Measurements from ENCODE around the gene FGD1.
"Not testable (repeated sequence)": the region's sequence is repeated elsewhere in the genome, so short reads cannot be mapped to it uniquely, and the experiment has no call there.

The FGD1 gene

GRCh38 chrX:54495814-54496516 is at the start of gene FGD1:
FGD1 (minus strand) TSS chrX:54496234; CDS start chrX:54495432, 802 bp downstream.
- peak; percentile 30 for DNase-seq

GRCh38 chrX:54542239-54542638 is 46.2 kb upstream of the FGD1 start:
- DNase-seq = not testable (repeated sequence)

GRCh38 chrX:54540289-54540688 is 44.3 kb upstream of the FGD1 start:
- DNase-seq = no peak

DNA sequence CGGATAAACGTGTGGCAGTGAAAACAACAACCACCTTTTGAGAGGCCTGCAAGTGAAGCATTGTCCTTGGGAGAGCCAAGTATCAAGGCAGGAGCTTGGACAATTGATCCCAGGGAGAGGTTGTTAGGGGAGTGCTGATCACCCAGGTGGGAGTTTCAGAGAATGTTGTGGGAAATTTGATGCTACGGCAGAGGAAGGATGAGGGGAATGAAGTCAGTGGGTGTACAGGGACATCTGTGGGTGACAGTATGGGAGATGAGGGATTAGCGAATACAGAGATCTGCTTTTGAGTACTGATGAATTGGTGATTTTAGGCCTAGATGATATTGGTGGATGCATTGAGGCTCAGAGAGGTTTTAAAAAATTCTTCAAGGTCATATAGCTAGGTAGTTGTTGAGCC is 38.2 kb upstream of the FGD1 start:
- DNase-seq = no peak

GRCh38 chrX:54530357-54530900 is 34.4 kb upstream of the FGD1 start:
- no peak for DNase-seq

GRCh38 chrX:54529552-54530356 is 33.7 kb upstream of the FGD1 start, which contains the start of gene GNL3L:
GNL3L (plus strand) TSS chrX:54530219; CDS start chrX:54532567, 2,348 bp downstream.
- peak; percentile 28 for DNase-seq

DNA sequence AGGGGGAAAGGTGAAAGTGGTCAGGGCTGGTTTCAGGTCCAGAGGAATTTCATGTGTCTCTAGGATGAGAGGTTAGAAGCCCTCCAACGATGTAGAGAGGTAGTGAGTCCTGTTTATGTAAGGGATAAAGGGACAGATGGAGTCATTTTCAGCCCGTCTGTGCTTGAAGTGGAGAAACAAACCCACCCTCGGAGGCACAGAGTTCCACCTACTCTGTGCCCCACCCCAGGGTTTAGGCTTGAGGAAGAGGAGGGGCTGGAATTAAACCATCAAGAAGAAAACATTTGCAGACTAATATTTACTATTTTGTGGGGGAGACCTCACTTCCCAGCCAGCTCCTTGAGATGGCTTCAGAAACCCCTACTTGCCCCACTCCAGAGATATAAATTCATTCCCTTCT is 33.1 kb upstream of the FGD1 start:
- no peak for DNase-seq

DNA sequence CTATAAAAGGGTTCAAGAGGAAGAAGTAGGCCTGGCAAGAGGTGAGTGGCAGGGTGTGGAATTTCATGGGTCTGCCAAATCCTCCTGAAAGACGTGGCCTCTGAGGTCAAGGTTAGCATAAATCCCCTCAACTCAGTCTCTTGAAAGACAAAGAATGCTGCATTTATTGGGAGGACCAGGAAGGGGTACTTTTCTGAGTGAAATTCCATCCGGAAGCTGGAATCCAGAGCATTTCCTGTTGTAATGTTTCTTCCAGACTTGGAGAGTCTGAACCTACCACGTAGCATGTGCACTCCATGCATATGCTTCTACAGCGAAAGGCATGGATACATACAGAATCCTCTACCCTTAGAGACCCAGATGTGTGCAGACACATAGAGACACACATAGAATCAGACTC is 13.4 kb upstream of the FGD1 start:
- no peak for DNase-seq

- no peak for DNase-seq
These were observed 902 bp upstream of the FGD1 start for GRCh38 chrX:54496936-54497335.

GRCh38 chrX:54496517-54496852 is 451 bp upstream of the FGD1 start:
- no peak for DNase-seq

DNA sequence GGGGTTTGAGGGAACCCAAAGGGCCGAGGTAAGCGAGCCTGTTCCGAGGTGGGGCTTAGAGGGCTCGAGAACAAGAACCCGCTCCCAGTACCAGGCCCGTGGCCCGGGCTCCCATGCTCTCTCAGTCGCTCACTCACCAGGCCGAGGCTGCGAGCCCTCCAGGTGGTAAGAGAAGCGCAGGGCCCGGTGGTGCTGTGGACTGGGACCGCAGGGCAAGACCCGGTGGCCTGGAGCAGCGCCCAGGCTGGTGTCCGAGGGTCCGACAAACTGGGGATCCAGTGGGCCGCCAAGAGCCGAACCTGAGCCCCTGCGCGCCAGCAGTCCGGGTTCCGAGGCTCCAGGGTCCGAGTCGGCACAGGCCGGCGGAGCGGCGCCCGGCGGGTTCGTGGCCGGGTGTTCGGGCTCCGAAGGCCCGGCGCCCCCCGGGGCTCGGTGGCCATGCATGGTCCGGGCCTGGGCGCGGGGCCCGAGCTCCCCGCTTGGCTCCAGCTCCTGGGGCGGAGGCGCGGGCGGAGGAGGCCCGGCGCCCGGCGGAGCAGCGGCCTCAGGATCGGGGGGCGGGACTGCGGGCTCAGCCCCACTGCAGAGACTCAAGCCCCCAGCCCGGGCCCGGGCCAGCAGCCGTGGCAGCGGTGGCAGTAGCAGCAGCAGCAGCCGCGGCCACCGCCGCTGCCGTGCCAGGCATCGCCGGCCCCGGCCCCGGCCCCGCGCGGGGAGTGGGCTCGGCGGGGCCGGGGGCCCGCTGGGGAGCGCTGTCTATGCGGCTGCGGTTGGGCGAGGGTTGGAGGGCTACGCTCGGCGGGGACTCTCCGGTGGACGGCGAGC is 833 bp downstream of the FGD1 start:
- DNase-seq = no peak

- no peak for DNase-seq
These were observed 1.7 kb downstream of the FGD1 start for GRCh38 chrX:54494166-54494988.

DNA sequence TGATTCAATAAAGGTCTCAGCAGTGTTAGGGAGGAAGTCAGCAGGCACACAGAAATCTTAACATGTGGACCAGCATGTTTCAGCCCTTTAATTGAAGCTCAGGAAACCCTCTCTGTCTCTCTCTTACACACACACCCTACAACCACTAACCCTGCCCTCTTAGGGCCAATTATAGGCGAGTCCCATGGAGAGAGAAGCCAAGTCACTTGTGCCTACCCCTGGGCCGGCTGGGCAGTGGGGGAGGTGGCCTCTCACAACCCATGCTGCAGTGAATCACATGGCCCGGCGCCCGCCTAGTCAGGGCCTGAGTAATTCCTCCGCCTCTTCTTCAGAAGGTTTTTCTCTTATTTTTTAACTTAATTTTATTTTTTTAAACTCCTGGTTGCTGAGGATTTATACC is 3.7 kb downstream of the FGD1 start:
- DNase-seq = no peak

DNA sequence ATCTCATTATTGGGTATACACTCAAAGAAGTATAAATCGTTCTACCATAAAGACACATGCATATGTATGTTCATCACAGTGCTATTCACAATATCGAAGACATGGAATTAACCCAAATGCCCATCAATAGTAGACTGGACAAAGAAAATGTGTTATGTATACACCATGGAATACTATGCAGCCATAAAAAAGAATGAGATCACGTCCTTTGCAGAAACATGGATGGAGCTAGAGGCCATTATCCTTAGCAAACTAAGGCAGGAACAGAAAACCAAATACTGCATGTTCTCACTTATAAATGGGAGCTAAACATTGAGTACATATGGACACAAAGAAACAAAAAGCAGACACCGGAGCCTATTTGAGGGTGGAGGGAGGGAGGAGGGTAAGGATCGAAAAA is 6.2 kb downstream of the FGD1 start:
- not testable (repeated sequence) for DNase-seq

- no peak for DNase-seq
These were observed 11.4 kb downstream of the FGD1 start for GRCh38 chrX:54484666-54485065.

GRCh38 chrX:54483946-54484345 is 12.1 kb downstream of the FGD1 start:
- DNase-seq = no peak

DNA sequence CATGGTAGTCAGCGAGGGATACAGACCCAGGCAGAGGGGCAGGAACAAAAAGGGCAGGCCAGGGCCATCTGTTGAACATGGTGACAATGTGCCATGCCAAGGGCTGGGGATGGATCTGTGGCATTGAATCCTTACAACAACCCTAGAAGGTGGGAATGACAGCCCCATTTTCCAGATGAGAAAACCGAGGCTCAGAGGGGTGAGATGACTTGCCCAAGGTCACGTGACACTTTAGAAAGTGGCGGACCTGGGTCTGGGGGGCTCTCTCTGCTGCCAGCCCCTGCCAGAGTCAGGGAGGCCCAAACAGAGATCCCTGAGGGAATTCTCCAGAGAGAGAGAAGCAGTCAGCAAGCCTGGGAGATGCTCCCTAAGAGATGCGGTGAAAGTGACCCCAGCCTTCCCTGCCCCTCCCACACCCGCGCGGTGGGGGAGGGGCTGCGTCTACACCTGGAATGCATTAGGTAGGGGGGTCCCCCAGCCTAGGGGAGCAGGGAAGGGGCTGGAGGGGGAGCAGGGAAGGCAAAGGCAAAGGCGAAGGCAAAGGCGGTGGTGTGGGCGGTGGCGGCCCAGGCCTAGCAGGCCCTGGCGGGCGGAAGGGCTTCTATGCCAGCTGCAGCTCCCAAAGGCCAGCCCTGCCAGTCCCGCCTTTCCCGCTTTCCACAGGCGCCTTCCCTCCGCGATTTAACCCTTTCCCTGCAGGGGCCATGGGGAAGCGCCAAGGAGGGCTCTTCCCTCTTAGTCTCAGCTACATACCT is 13.0 kb downstream of the FGD1 start:
- no peak for DNase-seq

DNA sequence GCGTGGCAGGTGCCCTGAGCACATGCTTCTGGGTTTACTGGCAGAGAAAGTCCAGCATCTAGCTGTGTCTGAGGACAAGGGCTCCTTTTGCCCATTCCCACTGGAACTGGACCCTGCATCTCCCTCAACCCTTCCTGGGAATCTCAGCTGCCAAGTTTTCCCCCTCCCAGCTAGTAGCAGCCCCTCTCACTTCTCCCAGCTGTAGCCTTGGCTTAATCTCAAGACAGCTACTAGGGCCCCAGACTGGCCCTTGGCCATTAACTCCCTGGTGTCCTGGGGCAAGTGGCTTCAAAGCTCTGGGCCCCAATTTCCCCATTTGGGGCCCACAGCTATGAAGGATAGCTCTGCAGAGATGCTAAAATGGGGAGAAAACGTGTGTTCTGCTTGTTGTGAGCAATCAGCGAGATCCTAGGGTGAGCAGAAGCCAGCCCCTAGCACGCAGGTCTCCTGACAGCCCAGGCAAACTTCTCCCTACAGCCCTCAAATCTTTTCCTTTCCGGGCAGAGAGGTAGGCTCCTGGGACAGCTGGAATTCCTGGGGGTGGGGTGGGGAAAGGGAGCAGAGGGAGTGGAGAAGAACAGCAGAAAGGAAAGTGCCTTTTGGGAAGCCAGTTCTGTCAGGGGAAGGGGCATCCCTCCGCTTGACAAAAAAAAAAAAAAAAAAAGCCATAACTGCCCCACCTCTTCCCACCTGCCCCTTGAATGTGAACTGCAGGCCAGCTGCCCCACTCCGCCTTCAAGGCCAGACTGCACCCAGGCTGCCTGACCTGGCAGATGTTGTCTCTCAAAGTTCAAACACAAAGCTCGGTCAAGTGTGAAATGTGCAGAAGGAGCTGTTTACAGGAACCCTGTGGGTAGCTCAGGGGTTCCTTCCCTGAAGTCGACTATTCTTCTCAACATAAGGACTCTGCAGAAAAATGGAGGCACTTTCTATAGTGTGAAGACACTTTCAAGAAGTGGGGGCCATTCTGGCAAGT is 16.6 kb downstream of the FGD1 start:
- no peak for DNase-seq

DNA sequence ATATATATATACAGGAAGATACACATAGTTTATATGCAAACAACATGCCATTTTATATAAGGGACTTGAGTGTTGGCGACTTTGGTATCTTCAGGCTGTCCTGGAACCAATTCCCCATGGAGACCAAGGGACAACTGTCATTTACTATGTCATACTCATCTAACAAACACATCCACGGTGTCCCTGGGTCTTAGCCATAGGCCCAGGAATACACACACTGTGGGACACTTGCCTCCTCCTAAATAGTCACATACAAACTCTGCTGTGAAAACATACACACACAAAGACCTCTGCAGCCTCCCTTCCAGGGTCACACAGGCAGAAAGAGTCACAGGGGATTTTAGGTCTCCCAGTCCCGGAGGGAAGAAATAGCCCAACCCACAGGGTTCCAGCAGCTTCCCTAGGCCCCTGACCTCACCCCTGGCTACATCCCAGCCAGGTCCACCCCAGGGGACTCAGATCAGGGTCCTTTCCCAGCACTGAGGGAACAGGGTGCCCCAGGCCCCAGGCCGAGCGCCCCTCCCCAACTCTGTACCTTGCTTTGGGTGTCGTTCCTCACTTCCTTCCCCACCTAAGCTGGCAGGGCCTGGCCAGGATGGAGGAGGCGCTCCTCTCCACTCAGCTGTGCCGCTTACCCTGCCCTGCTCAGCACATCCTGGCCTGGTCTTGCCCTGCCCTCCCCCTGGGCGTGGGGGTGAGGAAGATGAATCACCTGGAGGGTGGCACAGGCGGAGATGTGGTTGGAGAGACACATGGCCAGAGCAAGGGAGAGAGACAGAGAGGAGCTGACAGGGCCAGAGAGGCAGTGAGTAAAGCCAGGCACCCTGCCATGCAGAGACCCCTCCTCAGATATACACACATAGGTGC is 21.8 kb downstream of the FGD1 start:
- no peak for DNase-seq
